DMS53 (cell line): ENCODE data around the gene DXO.
"Not testable (repeated sequence)": the region's sequence is repeated elsewhere in the genome, so short reads cannot be mapped to it uniquely, and the experiment has no call there.

Experiments
- DNase-seq: peaks from one replicate; lab custom pipeline; 2025; lab: John Stamatoyannopoulos, UW

DXO gene

DNA sequence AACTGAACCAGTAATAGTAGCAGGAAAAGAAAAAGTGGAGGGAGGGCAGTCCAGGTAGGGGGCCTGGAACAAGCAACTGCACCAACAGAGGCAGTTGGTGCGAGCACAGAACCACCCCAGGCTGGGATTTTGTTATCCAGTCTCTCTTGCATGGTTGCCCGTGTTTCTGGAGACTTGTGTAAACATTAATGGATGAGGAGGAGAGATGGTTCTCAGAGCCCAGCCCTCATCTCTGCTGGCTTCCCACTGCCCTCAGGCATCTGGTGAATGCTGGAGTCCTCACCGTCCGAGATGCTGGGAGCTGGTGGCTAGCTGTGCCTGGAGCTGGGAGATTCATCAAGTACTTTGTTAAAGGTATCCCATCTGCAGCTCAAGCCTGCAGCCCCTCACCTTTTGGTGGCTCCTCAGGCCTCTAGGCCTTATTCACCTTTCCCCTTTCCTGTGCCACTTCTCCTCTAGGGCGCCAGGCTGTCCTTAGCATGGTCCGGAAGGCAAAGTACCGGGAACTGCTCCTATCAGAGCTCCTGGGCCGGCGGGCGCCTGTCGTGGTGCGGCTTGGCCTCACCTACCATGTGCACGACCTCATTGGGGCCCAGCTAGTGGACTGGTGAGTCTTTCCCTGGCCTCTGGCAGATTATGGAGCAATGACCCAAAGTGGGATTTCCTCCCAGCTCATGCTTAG lies 8.4 kb upstream of the DXO start:
- DNase-seq: not testable (repeated sequence)

DNA sequence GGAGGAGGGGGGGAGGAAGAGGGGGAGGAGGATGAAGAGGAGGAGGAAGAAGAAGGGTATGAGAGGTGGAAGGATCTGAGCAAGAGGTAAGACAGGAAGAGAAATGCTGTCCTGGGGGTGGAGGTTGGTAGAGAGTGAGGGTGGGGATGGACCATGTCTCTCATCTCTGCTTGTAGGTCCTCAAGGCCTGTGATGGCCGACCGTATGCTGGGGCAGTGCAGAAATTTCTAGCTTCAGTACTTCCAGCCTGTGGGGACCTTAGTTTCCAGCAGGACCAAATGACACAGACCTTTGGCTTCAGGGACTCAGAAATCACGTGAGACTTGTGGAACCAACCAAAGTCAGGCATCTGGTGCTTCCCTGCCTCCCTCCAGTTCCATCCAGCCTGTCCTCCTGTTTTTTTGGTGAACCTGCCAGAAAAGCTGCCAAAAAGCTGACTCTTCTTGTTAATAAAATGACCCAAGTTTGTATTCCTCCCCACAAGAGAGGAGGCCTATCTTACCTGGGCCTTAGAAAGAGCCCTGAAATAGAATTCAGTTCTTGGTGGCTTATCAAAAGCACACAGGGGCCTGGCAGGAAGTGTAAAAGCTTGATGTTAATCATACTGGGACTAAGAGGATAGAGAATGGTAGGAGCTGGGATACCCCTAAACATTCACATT lies 7.4 kb upstream of the DXO start:
- no peak for DNase-seq

DNA sequence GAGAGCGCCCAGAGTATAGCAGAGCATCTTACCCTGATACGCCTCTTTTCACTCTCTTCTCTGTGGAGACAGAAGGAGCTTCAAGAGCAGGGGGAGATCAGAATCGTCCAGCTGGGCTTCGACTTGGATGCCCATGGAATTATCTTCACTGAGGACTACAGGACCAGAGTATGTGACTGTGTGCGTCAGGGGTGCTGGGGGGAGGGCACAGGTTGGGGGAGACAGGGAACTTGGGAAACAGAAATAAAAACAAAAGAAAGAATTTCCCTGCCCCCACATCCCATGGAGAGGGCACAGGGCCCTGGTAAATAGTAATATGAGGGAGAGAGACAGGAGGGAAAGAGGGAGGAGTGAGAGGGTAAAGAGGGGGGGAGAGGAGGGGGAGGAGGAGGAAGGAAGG lies 6.9 kb upstream of the DXO start:
- DNase-seq: no peak

DNA sequence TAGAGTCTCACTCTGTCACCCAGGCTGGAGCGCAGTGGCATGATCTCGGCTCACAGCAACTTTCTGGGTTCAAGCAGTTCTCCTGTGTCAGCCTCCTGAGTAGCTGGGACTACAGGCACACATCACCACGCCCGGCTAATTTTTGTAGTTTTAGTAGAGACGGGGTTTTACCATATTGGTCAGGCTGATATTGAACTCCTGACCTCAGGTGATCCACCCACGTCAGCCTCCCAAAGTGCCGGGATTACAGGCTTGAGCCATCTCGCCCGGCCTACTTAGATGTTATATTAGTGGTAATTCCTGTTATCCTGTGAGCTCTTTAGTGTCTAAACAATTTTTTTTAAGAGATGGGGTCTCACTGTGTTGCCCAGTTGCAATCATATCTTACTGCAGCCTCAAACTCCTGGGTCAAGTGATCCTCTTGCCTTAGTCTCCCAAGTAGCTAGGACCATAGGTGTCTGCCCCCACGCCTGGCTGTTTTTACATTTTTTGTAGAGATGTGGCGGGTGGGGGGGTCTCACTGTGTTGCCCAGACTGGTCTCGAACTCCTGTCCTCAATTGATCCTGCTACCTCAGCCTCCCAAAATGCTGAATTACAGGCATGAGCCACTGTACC lies 6.0 kb upstream of the DXO start:
- no peak for DNase-seq

DNA sequence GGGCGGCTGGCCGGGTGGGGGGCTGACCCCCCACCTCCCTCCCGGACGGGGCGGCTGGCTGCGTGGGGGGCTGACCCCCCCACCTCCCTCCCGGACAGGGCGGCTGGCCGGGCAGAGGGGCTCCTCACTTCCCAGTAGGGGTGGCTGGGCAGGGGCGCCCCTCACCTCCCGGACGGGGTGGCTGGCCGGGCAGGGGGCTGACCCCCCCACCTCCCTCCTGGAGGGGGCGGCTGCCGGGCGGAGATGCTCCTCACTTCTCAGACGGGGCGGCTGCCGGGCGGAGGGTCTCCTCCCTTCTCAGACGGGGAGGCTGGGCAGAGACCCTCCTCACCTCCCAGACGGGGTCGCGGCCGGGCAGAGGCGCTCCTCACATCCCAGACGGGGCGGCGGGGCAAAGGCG lies 4.1 kb upstream of the DXO start:
- DNase-seq: not testable (repeated sequence)

DNA sequence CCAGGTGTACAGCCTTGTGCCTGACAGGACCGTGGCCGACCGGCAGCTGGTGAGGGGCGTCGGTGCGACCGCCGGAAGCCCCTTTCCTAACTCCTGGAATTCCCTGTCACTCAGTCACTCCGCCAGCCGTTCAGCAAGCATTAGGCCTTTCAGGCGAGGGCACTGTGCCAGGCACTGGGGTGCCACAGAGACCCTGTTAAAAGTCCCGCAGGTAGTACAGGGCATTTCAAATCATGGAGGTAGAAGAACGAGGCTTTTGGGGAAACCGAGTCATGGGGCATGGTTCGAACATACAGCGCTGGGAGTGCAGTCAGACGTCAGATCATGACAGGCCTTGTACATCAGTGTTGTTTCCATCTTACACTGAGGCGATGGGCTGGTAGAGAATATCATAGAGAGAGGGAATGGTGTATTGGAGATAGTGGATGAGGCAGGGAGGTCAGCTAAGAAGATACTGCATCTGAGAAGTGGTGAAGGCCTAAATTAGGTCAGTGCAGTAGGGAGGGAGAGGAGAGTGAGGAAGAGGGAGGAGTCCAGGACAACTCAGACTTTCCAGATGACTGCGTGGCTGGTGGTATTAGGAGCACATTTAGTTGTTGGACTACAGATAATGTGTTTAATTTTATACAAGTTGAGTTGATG lies 892 bp upstream of the DXO start:
- DNase-seq: peak; percentile 54

DNA sequence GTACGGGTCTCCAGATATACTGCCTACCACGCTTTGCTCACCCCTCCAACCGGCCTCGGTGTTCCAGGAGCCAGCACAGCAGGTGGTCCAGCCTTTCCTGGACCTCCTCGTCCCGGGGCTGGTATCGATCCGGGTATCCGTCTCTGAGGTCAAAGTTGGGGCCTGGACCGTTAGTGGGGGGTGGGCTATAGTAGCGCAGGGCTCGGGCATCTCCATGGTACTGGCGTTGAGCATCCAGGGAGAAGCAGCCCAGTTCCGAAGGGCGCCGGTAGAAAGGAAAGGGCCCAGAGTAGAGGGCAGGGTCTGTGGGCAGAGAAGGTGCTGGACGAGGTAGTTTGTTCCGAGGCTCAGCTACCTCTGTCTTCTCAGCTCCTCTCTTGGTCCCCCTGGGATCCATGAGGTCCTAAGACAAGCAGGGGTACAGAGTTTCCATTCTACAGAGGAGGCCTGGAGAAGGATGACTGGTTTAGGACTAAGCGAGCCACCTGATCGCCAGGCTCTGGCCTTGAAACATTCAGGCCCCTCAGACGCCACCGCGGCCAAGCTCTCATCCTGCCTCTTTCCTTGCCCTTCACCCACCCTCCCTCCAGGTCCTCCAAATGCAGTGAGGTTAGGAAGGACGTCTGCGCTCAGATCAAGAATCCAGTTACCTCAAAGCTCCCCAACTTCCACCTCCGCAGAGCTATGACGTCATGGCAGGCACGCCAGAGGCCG lies 502 bp downstream of the DXO start:
- no peak for DNase-seq

DNA sequence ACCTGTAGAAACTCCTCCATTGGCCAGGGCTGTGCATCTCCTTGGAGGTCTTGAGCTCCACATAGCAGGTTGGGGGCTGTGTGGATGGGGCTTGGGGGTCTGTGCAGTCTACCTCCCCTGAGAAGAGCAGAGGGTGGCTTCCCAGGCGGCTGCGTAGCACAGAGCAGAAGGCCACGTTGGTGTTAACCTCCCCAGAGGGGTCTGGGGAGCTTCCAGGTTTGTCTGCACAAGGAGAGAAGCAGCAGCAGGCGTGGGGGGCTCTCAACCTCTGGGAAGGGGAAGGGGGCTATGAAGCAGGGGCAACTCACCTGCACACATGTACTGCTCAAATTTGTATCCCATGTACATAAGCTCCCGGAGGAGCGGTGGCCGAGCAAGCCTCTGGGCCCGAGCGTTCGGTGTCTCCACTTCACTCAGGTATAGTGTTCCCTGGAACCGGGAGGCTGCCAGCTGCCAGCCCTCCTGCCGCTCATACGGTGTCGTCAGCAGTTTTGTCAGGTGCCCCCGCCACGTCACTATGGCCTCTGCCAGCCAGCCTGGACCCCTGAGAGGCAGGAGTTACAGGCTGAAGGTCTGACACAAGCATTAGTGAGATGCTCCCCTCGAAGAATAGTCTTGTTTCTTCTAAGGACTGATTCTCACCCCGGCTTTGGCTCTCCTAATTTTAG lies 1.2 kb downstream of the DXO start:
- peak; percentile 89 for DNase-seq

DNA sequence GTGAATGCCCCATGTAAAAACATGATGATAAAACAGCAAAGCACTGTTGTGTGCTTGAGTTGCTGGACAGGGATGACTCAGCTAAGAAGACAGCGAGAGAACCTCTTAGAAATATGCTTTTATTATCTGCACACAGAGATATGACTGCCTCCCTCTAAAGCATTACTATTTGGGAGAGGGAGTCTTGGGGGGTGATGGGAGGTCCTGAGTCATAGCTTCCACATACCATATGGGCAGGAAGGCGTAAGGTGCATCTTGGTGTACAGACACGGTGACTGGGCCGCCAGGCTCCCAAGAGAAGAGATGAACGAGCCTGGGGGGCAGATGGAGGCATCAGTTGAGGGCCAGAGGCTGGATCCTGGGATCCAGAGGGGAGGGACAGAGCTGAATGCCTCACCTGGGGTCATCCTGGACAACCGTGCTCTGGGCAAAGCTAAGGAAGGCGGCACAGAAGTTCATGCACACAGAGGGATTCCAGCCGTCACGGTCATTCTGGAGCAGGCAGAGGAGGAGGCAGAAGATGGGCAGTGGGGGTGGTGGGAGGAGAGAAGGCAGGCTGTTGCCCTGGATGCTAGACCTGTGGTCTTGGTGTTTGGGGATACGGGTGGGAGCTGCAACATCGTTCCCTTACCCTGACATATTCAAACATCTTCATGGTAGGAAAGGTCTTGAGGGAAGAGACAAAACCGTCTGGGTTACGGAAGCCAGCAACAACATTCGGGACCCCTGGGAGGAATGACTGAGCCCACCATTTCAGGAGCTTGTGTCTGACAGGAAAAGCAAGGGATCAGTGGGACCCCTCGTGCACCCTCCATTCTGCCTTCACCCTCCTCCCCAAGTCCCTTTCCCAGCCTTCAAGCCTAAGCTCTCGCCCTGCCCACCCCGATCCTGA lies 2.0 kb downstream of the DXO start:
- DNase-seq: peak; percentile 22

DNA sequence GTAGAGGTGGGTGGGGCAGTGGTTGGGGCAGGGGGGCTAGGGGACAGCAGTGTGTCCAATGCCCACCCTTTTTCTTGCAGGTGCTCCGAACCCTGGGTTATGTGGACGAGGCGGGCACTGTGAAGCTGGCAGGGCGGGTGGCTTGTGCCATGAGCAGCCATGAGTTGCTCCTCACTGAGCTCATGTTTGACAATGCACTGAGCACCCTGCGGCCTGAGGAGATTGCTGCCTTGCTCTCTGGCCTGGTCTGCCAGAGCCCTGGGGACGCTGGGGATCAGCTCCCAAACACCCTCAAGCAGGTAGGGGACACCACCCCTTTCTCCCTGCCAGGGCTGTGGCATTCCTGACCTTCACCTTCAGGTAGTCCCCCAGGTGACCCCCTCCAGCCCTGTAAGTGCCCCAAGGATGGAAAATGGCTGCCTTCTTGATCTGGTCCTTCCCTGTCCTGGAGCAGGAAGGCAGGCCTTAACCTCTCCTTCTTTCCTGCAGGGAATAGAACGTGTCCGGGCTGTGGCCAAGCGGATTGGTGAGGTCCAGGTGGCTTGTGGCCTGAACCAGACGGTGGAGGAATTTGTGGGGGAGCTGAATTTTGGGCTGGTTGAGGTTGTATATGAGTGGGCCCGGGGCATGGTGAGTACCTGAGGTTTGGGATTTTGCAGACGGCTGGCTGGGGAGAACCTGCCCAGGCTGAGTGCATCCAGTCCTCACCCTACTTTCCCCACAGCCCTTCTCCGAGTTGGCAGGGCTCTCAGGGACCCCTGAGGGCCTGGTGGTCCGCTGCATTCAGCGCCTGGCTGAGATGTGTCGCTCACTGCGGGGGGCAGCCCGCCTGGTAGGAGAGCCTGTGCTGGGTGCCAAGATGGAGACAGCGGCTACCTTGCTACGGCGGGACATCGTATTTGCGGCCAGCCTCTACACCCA lies 2.9 kb downstream of the DXO start:
- no peak for DNase-seq

DNA sequence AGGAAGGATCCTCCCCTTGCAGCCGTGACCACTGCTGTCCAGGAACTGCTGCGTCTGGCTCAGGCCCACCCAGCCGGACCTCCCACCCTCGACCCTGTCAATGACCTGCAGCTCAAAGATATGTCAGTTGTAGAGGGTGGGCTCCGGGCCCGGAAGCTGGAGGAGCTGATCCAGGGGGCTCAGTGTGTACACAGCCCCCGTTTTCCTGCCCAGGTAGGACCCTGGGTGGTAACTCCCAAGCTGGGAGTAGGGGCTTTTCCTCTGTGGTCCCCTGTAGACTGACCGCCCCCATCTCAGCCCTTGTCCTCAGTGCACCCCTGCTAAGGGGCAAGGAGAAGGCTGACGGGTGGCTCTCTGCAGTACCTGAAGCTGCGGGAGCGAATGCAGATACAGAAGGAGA lies 3.6 kb downstream of the DXO start:
- DNase-seq: no peak

DNA sequence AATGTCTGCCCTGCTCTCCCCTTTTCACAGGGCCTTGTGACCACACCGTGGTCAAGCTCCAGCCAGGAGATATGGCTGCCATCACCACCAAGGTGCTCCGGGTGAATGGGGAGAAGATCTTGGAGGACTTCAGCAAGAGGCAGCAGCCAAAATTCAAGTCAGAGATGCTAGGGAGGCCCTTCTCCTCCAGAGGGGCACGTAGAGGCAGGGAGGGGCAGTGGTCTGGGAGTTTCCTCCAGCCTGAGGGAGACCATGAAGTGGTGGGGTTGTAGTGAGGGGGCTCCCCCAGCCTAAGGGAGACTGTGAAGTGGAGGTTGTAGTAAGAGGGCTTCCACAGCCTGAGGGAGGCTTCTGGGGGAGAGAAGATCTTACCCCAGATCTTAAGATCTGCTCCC lies 4.0 kb downstream of the DXO start:
- no peak for DNase-seq

DNA sequence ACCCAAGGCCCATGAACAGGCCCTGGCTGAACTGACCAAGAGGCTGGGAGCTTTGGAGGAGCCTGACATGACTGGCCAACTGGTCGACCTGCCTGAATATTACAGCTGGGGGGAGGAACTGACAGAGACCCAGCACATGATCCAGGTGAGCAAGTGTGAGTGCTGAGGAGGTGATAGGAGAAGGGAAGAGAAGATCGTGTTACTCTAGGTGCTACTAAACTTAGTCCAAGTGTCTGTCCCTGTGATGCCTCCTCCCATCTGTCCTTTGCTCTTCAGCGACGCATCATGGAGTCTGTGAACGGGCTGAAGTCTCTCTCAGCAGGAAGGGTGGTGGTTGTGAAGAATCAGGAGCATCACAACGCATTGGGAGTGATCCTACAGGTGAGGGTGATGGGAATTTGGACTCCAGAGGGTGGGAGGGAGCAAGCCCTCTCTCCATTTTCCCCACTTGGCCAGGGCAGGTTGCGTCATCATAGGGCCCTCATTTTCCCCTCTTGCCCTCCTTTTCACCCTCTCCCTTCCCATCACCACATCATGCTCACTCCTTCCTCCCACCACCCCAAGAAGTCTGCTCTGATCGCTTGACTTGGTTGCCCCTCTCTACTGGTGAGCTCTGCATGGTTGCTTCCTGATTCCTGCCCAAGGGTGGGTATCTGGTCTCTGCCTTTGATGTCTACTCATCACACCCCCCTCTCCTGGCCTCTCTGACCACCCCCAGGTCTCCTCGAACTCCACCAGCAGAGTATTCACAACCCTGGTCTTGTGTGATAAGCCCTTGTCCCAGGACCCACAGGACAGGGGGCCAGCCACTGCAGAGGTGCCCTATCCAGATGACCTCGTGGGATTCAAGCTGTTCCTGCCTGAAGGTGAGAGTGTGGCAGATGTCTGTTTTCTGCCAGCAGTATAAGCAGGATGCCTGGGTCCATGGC lies 4.7 kb downstream of the DXO start:
- no peak for DNase-seq

DNA sequence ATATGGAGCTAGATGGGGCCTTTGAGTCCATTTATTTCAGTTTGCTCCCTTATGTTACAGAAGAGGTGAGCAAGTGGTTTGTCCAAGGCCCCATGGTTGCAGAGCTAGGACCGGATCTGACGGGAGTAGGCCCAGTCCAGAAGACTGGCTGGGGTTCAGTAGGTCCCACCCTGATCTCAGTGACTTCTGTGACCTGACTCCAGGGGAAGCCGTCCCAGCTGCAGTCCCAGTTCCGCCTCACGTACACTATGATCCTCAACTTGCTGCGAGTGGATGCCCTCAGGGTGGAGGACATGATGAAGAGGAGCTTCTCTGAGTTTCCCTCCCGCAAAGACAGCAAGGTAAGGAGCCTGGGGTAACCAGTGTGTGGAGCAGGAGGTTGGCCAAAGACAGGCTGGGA lies 5.4 kb downstream of the DXO start:
- no peak for DNase-seq

DNA sequence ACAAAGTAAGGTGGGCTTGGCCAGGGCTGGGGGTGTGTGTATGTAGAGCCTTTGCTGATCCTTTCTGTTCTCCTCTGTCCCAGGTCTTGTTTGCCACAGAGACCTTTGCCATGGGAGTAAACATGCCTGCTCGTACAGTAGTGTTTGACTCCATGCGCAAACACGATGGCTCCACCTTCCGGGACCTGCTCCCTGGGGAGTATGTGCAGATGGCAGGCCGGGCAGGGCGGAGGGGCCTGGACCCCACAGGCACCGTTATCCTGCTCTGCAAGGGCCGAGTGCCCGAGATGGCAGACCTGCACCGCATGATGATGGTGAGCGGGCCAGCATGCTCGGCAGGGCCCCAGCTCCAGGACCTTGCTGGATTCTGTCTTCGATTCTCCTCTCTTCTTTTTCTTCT lies 6.2 kb downstream of the DXO start:
- no peak for DNase-seq

DNA sequence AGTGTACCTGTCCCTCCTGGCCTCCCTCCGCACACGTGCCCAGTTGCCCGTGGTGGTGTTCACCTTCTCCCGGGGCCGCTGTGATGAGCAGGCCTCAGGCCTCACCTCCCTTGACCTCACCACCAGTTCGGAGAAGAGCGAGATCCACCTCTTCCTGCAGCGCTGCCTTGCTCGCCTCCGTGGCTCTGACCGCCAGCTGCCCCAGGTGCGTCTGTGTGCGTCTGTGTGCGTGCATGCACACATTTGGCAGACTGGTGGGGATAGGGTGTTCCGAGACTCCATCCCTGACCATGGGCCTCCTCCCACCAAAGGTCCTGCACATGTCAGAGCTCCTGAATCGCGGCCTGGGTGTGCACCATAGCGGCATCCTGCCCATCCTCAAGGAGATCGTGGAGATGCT lies 8.0 kb downstream of the DXO start:
- DNase-seq: no peak

DNA sequence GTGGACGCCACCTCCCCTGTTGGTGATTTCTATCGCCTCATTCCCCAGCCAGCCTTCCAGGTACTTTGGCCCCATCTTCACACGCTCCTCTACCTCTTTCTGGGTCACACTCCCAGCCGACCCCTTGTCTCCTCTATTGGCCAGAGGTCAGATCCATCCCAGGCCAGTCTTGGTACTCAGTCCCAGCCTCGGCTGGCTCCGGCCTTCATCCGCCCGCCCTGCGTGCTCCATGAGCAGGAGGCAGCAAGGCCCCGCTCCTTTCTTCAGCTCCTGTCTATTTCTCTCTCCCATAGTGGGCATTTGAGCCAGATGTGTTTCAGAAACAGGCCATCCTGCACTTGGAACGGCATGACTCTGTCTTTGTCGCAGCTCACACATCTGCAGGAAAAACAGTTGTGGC lies 10.3 kb downstream of the DXO start:
- no peak for DNase-seq
